Nephron progenitor cell (in vitro differentiated cells): ENCODE data around the gene LRRC36.

ENCODE experiments used
- DNase-seq: peaks from one replicate; pipeline ENCODE4 v3.0.0; 2021
- H3K27ac Mint-ChIP-seq: 2 replicates; pipeline ENCODE4 v1.8.0; 2021; ENCODE audit warnings: mild to moderate bottlenecking, moderate library complexity, mixed read lengths
- H3K27me3 Mint-ChIP-seq: 2 replicates; pipeline ENCODE4 v1.8.0; 2021; ENCODE audit warnings: mild to moderate bottlenecking, low read depth, mixed read lengths; ENCODE audit not compliant: poor library complexity
- H3K36me3 Mint-ChIP-seq: 2 replicates; pipeline ENCODE4 v1.8.0; 2021; ENCODE audit warnings: low read depth, mixed read lengths
- H3K4me1 Mint-ChIP-seq: 2 replicates; pipeline ENCODE4 v1.8.0; 2021; ENCODE audit warnings: mixed read lengths
- H3K4me3 Mint-ChIP-seq: 2 replicates; pipeline ENCODE4 v1.8.0; 2021; ENCODE audit warnings: mild to moderate bottlenecking, moderate library complexity, mixed read lengths
- H3K9me3 Mint-ChIP-seq: 2 replicates; pipeline ENCODE4 v1.8.0; 2021; ENCODE audit warnings: mild to moderate bottlenecking, moderate library complexity, mixed read lengths
- TF ChIP-seq, protein P1 (sequence below): fragments of 200-600 bp; sonication (generic); IDR thresholded peaks from 2 replicates; pipeline ENCODE4 v1.5.0; 2021; ENCODE audit warnings: antibody characterized with exemption

The LRRC36 gene

DNA sequence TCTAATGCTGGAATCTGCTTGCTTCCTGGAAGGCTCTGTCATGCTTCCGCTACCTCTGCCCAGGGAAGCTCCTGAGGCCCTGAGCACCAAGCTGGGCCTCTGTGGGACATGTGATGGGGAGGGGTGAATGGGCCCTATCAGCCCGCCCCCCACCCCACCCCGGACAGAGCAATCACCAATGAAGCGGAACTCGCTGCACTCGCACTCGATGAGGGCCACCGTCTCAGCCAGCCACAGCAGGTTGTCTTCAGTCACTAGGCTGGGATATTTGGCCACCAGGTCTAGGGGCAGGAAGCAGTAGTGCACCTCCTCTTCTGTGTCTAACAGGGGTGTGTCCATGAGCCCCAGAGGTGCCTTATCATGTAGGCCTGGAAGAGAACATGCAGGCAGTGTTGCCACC is 23.6 kb upstream of the LRRC36 start:
- Mint-ChIP-seq H3K4me1 (peaks cover 40% of the 10 kb centered on the region), H3K27me3 (peaks cover 12% of the 10 kb centered on the region), H3K36me3 (no peaks in the 10 kb centered on the region), H3K27ac (no peak overlapping the region), H3K9me3 (no peaks in the 10 kb centered on the region), H3K4me3 (no peak overlapping the region)
- no peak for DNase-seq
- TF ChIP-seq, protein P1, sequence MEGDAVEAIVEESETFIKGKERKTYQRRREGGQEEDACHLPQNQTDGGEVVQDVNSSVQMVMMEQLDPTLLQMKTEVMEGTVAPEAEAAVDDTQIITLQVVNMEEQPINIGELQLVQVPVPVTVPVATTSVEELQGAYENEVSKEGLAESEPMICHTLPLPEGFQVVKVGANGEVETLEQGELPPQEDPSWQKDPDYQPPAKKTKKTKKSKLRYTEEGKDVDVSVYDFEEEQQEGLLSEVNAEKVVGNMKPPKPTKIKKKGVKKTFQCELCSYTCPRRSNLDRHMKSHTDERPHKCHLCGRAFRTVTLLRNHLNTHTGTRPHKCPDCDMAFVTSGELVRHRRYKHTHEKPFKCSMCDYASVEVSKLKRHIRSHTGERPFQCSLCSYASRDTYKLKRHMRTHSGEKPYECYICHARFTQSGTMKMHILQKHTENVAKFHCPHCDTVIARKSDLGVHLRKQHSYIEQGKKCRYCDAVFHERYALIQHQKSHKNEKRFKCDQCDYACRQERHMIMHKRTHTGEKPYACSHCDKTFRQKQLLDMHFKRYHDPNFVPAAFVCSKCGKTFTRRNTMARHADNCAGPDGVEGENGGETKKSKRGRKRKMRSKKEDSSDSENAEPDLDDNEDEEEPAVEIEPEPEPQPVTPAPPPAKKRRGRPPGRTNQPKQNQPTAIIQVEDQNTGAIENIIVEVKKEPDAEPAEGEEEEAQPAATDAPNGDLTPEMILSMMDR, result no peak

DNA sequence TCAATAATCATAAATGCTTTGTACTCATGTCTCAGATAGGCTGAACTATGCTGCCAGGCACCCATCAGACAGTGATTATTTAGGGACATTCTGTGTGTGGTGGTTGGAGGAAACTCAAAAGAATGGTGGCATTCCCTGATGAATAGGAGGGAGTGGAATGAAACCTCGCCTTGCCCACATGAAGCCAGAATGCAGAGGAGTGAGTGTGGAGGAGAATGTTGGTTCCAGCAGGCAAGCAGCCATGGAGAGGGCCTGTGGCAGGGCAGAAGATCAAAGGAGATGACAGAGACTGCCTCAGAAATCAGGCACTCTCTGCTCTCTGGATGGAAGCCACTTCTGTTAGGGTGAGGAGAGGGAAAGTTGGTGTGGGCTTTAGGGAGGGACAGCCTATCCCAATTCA is 22.6 kb upstream of the LRRC36 start:
- TF ChIP-seq, protein P1, result no peak
- Mint-ChIP-seq H3K36me3 (no peaks in the 10 kb centered on the region), H3K27me3 (peaks cover 7% of the 10 kb centered on the region), H3K9me3 (no peaks in the 10 kb centered on the region), H3K4me3 (no peak overlapping the region), H3K4me1 (peaks cover 47% of the 10 kb centered on the region), H3K27ac (no peak overlapping the region)
- DNase-seq, result no peak

DNA sequence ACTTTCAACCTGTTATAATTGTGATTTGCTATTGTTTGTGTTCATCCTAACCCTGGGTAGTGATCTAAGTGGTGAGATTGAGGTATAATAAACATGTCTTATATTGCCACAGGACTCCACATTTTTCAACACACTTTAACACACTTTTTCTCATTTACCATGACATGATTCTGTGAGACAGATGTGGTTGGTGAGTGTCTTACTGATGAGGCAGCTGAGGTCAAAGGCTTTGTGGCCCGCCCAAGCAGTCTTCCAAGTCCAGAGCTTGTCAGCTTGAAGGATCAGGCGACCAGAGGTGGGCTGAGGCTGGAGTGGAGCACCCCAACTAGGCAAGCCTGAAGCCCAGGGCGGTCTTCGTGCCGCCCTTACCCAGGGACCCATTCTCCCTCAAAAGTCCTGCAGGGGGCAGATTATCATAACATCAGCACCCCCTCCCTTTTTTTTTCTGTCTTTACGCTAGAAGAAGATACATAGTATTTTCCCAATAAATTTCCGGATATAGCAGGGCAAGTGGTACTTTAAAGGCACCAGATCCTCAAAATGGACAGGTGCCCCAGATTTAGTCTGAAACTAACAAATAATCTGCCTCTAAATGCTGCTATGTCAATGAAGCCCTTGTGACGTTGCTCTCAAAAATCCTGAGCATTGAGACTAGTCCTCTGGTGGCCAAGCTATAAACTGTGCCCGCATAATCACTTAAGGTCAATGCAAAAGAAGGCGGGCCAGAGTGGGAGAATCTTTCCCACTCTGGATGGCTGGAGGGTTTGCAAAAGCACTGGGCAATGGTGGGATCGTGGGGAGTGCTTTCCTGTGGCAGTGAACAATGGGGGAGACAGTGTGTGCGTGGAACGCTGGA is 21.2 kb upstream of the LRRC36 start:
- Mint-ChIP-seq H3K27ac (no peak overlapping the region), H3K9me3 (no peaks in the 10 kb centered on the region), H3K36me3 (no peaks in the 10 kb centered on the region), H3K4me3 (no peak overlapping the region), H3K4me1 (peaks cover 61% of the 10 kb centered on the region), H3K27me3 (peaks cover 9% of the 10 kb centered on the region)
- no peak for DNase-seq
- TF ChIP-seq, protein P1, result no peak

DNA sequence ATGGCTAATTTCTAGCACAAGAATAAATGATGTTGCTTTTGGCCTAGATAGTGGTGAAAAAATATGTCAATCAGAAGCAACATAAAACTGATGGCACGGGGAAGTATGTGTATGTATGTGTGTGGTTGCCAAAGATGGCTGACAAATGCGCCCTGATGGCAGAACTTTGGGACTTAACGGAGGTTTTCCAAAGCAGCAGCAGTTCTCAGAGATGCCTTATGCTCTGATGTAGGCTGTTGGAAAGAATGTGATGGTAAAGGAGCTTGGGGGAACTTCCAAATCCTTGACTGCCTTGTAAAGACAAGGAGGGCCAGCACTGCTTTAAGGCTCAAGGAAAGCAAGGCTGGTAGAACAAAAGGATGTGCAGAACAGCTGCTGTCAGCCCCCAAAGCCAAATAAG is 16.1 kb upstream of the LRRC36 start:
- TF ChIP-seq, protein P1, result no peak
- H3K4me3 Mint-ChIP-seq, result no peak overlapping the region
- no peak overlapping the region for H3K27ac Mint-ChIP-seq
- no peaks in the 10 kb centered on the region for H3K9me3 Mint-ChIP-seq
- H3K27me3 Mint-ChIP-seq, result peaks cover 19% of the 10 kb centered on the region
- peaks cover 51% of the 10 kb centered on the region for H3K4me1 Mint-ChIP-seq
- DNase-seq, result no peak
- no peaks in the 10 kb centered on the region for H3K36me3 Mint-ChIP-seq

DNA sequence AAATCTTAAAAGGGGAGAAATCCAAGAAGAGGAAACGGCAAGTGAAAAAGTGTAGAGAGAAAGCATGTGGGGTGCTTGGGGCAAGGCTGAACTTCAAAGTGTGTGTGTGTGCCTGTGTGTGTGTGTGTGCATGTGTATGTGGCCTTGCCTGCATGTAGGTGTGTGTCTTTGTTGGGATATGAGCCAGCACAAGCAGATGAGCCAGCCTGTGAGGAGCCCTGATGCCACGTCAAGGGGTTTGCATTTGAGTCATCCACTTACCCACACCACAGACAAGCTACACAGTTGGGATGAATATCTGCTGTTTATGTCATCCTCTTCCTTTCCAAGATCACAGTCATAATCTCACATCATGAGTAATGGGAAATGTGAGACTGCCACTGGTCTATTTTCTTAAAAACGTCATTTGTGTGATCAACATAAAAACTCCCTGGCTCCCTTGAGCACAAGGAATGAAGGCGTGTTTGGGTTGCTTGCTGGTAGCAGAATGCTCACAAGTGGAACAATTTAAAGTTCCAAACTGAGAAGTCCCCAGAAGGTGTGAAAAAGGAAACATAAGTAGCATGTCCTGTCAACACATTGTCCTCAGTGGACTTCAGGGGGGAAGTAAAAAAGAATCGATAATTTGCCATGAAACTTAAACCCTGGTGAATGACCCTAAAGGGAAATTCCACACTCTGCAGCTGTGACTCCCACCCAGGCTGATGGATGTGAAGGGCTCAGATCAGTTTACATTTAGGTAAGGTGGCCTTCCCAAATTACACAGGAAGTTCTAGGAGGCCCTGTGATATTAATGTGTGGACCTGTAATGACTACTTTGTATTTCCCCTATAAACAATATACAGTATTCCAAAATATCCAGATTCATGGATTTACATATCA is 14.8 kb upstream of the LRRC36 start:
- peak overlapping the region; percentile 96 for H3K27ac Mint-ChIP-seq
- peaks cover 51% of the 10 kb centered on the region for H3K4me1 Mint-ChIP-seq
- no peak overlapping the region for H3K4me3 Mint-ChIP-seq
- no peaks in the 10 kb centered on the region for H3K9me3 Mint-ChIP-seq
- TF ChIP-seq, protein P1, result no peak
- no peak for DNase-seq
- H3K27me3 Mint-ChIP-seq, result peaks cover 32% of the 10 kb centered on the region
- no peaks in the 10 kb centered on the region for H3K36me3 Mint-ChIP-seq
